DOHH2 (cell line): ENCODE data around the gene PRICKLE1.

Experiments used
- H3F3A ChIP-seq: fragments of 200-600 bp; sonication (generic), shearing (Covaris generic); 2 replicates; pipeline ENCODE4 v1.6.0; 2016; ENCODE audit warnings: antibody characterized with exemption, mild to moderate bottlenecking; ENCODE audit not compliant: control insufficient read depth, insufficient read depth
- H3K27ac ChIP-seq: fragments of 200-600 bp; sonication (generic); 2 replicates; pipeline ENCODE4 v1.5.1; 2014; ENCODE audit warnings: low read depth, mild to moderate bottlenecking, low read length, moderate library complexity
- H3K27me3 ChIP-seq: fragments of 200-600 bp; sonication (generic); 2 replicates; pipeline ENCODE4 v1.6.1; 2014; ENCODE audit warnings: mild to moderate bottlenecking, low read length, mixed read lengths; ENCODE audit not compliant: control insufficient read depth
- H3K36me3 ChIP-seq: fragments of 200-600 bp; sonication (generic); 2 replicates; pipeline ENCODE4 v1.6.1; 2014; ENCODE audit warnings: mild to moderate bottlenecking, low read length, moderate library complexity, mixed read lengths; ENCODE audit not compliant: control insufficient read depth
- H3K4me1 ChIP-seq: fragments of 200-600 bp; sonication (generic); 2 replicates; pipeline ENCODE4 v1.6.1; 2014; ENCODE audit warnings: mild to moderate bottlenecking, low read length, mixed read lengths; ENCODE audit not compliant: control insufficient read depth
- H3K4me2 ChIP-seq: fragments of 200-600 bp; sonication (generic); 2 replicates; pipeline ENCODE4 v1.6.0; 2014; ENCODE audit warnings: mild to moderate bottlenecking, low read length, moderate library complexity
- H3K4me3 ChIP-seq: fragments of 200-600 bp; sonication (generic); 2 replicates; pipeline ENCODE4 v1.5.1; 2014; ENCODE audit warnings: mild to moderate bottlenecking, low read length, mixed read lengths
- H3K79me2 ChIP-seq: fragments of 200-600 bp; sonication (generic); 2 replicates; pipeline ENCODE4 v1.6.1; 2014; ENCODE audit warnings: mild to moderate bottlenecking, low read length, mixed read lengths; ENCODE audit not compliant: control insufficient read depth
- H3K9me2 ChIP-seq: fragments of 200-600 bp; sonication (generic); replicated peaks from 2 replicates; pipeline ENCODE4 v1.6.1; 2014; ENCODE audit warnings: mild to moderate bottlenecking, low read length, mixed read lengths; ENCODE audit not compliant: control insufficient read depth
- H3K9me3 ChIP-seq: fragments of 200-600 bp; sonication (generic); 2 replicates; pipeline ENCODE4 v1.6.1; 2014; ENCODE audit warnings: antibody characterized with exemption, low read length, mixed read lengths; ENCODE audit not compliant: control insufficient read depth, insufficient read depth
- H4K20me1 ChIP-seq: fragments of 200-600 bp; sonication (generic); 2 replicates; pipeline ENCODE4 v1.6.0; 2014; ENCODE audit warnings: low read depth, mild to moderate bottlenecking, antibody characterized with exemption, low read length, moderate library complexity; ENCODE audit not compliant: control insufficient read depth, insufficient read depth
- CTCF ChIP-seq: fragments of 200-600 bp; sonication (generic); IDR thresholded peaks from one replicate; pipeline ENCODE4 v1.5.1; 2014; ENCODE audit warnings: antibody characterized with exemption, mild to moderate bottlenecking, low read depth, low read length; ENCODE audit not compliant: poor library complexity, severe bottlenecking
- EZH2phosphoT487 ChIP-seq: fragments of 200-600 bp; sonication (generic); IDR thresholded peaks from 2 replicates; pipeline ENCODE4 v1.6.1; 2017; ENCODE audit warnings: borderline replicate concordance, mild to moderate bottlenecking, antibody characterized with exemption, low read length, moderate library complexity, mixed read lengths

PRICKLE1 gene

DNA sequence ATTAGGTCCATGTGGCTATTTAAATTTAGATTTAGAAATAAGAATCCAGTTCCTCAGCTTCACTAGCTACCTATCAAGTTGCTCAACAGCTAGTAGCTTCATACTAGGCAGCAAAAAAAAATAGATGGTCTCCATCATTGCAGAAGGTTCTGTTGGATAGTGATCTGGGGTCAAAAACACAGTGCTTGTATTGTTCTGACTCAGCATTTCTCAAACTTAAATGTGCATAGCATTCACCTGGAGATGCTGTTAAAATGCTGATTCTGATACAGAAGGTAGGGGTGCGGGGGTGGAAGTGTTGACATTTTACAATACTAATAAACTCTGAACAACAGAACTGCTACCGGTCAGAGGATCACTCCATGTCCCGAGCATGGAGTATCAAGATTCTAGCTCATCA is 51.3 kb downstream of the PRICKLE1 start:
- Histone ChIP-seq H3K27ac (no peak overlapping the region), H3K4me2 (no peak overlapping the region), H3K79me2 (no peaks in the 10 kb centered on the region), H3K9me3 (no peaks in the 10 kb centered on the region), H3K27me3 (peaks cover 9% of the 10 kb centered on the region; the same call in 1 of the 2 replicates), H3K4me1 (no peaks in the 10 kb centered on the region), H3K9me2 (no peaks in the 10 kb centered on the region), H3F3A (no peaks in the 10 kb centered on the region), H3K4me3 (no peak overlapping the region), H4K20me1 (no peaks in the 10 kb centered on the region), H3K36me3 (no peaks in the 10 kb centered on the region)
- no peak for TF ChIP-seq CTCF
- TF ChIP-seq EZH2phosphoT487, result no peak

GRCh38 chr12:42534184-42534838 is 55.2 kb downstream of the PRICKLE1 start:
- no peak overlapping the region for H3K27ac ChIP-seq
- H3K9me2 ChIP-seq, result no peaks in the 10 kb centered on the region
- no peak overlapping the region for H3K4me2 ChIP-seq
- no peaks in the 10 kb centered on the region for H3K79me2 ChIP-seq
- H4K20me1 ChIP-seq, result no peaks in the 10 kb centered on the region
- H3K4me1 ChIP-seq, result no peaks in the 10 kb centered on the region
- peaks cover 4% of the 10 kb centered on the region; the same call in 1 of the 2 replicates for H3K27me3 ChIP-seq
- H3K36me3 ChIP-seq, result no peaks in the 10 kb centered on the region
- TF ChIP-seq CTCF, result no peak
- TF ChIP-seq EZH2phosphoT487, result no peak
- H3K4me3 ChIP-seq, result no peak overlapping the region
- no peaks in the 10 kb centered on the region for H3F3A ChIP-seq
- H3K9me3 ChIP-seq, result no peaks in the 10 kb centered on the region

- H3K4me1 ChIP-seq, result no peaks in the 10 kb centered on the region
- no peaks in the 10 kb centered on the region for H3K36me3 ChIP-seq
- H3K4me3 ChIP-seq, result no peak overlapping the region
- no peak for TF ChIP-seq EZH2phosphoT487
- TF ChIP-seq CTCF, result no peak
- no peak overlapping the region for H3K27ac ChIP-seq
- no peaks in the 10 kb centered on the region for H3K79me2 ChIP-seq
- H3K9me3 ChIP-seq, result no peaks in the 10 kb centered on the region
- H3F3A ChIP-seq, result no peaks in the 10 kb centered on the region
- H3K4me2 ChIP-seq, result no peak overlapping the region
- H3K9me2 ChIP-seq, result no peaks in the 10 kb centered on the region
- H3K27me3 ChIP-seq, result no peaks in the 10 kb centered on the region
- H4K20me1 ChIP-seq, result no peaks in the 10 kb centered on the region
These were observed 59.3 kb downstream of the PRICKLE1 start for GRCh38 chr12:42530284-42530683.
